ENCODE data around the gene SLC25A36. TPM values are rescaled to one million over a fixed set of nuclear protein-coding genes. Genes with fewer than 3 reads are reported as not detected.
A peak's percentile ranks its signal among the peaks of the same experiment; 100 is the strongest.
"Not testable (repeated sequence)": the region's sequence is repeated elsewhere in the genome, so short reads cannot be mapped to it uniquely, and the experiment has no call there.

The SLC25A36 gene
- polyA plus RNA-seq, 5 donors = 110 to 260 (median 193) TPM

DNA sequence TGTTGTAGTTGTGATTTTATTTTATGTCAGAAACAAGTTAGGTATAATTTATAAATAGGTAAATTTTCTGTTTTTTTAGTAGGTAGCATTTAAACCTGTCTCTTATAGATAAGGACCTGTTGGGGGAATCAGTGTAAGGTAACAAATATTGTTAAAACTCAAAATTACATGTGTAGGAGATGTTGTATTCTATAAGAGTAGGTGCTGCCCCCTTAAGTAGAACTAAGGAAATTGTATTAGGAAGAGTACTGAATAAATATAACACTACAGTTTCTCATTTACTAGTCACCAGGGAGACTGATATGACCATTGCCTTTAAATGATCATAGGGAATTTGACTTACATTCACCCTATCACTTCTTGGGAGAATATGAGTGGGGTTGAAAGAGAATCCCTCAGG is 31.2 kb downstream of the SLC25A36 start:
- no peak for DNase-seq

DNA sequence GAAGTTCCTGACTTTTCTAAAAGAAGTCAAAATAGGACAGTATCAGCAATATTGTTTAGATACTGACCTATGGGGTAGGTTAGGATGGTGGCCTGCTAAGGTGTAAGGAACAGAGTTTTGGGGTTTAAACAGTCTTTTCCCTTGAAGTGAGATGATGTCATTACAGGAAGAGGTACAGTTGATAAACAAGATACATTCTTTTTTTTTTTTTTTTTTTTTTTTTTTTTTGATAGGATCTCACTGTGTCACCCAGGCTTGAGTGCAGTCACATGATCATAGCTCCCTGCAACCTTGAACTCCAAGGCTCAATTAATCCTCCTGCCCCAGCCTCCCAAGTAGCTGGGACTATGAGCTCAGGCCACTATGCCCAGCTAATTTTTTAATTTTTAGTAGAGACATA is 33.3 kb downstream of the SLC25A36 start:
- no peak for DNase-seq

DNA sequence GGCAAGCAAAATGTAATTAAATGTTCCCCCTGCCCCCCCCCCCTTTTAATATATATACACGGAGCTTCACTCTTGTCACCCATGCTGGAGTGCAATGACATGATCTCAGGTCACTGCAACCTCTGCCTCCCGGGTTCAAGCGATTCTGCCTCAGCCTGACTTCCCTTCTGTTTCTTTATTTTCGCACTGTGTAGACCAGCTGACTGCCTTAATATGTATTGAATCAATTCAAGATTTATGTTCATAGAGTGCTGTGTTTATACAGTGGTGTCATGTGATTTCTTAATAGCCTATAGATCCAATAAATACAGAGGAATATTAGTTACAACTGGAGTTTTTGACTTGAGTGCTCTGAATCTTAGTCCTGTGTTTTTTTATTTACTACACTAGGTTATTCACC is 39.0 kb downstream of the SLC25A36 start:
- DNase-seq = no peak

- DNase-seq = not testable (repeated sequence)
Measured at GRCh38 chr3:140987792-140988191, 46.2 kb downstream of the SLC25A36 start.

DNA sequence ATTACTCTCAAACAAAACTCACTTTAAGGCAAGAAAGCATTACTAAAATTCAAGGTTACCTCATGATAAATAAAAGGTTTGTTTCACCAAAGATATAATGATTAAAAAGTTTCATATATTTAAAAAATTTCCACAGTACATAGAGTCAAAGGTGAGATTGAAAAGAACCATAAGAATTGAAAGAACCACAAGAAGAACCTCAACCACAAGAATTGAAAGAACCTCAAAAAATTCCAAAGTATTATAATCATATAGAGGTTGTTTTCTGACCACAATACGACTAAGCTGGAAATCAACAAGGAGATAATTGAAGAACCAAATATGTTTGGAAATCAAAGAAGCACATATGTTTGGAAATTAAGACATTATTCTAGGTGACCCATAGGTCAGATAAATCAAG is 52.7 kb downstream of the SLC25A36 start:
- DNase-seq = no peak

- DNase-seq = not testable (repeated sequence)
Measured at GRCh38 chr3:140994861-140995260, 53.2 kb downstream of the SLC25A36 start.

- no peak for DNase-seq
Measured at GRCh38 chr3:140995881-140996280, 54.2 kb downstream of the SLC25A36 start.

DNA sequence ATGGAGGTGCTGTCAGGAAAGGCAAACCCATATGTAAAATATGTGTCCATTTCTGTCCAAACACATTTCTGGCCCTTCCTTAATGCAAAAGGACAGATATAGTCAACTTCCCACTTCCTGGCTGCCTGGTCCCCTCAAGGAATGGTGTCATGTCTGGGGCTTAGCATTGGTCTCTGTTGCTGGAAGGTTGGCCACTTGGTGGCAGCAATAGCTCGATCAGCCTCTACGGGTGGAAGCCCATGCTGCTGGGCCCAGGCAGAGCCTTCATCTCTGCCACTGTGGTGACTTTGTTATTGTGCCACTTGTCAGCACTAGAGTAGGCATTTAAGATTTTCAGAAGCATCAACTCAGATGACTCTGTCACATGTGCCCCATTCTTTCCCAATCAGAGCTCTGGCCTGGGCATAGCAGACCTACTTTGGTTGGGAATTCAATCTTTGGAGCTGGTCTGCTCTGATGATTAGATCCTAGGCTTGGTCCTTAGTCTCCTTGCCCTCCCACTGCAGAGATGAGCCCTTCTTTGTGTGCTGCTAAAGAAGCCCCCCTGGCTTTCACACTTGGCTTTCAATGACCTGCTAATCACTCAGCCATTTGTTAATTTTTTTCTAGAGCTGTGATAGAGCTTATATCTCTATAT is 58.5 kb downstream of the SLC25A36 start:
- peak; percentile 42 to 67 for DNase-seq

GRCh38 chr3:141000686-141001085 is 59.0 kb downstream of the SLC25A36 start:
- DNase-seq = no peak

- no peak for DNase-seq
Measured at GRCh38 chr3:141006344-141006743, 64.7 kb downstream of the SLC25A36 start.

DNA sequence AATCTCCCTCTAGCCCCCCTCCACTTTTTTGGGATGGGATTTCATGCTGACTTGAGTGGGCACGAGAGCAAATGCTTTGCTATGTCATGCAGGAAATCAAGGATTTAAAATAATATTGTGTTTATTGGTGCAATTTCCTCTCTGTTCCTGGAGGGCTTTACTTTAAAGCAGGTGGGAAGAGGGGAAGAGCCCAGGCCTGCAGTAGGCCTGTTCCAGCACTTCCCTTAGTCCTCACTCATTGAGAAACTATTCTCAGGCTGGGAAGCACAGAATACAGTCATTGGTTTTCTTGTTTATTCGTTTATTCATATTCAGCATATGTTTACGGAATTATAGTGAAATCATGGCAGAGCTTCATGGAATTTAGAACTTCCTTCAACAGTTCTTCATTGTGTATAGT is 67.9 kb downstream of the SLC25A36 start:
- no peak for DNase-seq

- peak; percentile 45 to 69 for DNase-seq
Measured at GRCh38 chr3:141011232-141011996, 69.8 kb downstream of the SLC25A36 start.

- DNase-seq = no peak
Measured at GRCh38 chr3:141011997-141012262, 70.3 kb downstream of the SLC25A36 start.

DNA sequence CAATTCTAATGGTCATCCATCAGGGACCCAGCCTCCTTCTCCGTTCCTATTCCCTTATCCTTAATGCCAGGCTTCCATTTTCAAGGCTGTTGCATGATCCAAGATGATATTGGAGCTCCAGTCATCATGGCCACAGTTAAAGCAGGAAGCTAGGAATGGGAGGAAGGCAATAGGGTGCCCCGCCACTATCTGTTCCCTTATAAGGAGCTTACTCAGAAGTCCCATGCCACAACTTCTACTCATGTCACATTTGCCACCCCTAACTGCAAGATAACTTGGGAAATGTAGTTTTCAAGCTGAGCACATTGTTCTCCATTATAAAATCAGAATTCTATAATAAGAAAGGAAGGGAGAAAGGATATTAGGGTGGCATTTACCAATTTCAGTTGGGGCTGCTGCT is 70.9 kb downstream of the SLC25A36 start:
- DNase-seq = no peak

DNA sequence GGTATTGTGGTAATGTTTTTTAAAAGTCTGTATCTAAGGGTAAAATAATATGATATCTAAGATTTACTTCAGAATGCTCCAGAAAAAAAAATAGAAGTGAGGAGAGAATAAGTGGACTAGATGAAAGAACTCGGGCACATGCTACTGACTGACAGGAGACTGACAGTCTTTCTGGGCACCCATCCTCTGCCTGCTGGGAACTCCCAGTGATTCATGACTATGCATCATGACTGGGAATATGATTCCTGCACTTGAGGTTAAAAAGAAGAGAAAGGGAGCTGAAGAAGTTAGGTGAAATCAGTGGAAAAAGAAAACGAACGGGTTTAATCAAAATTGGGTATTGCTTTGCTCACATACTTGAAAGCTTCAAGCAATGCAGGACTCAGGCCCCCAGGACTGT is 73.8 kb downstream of the SLC25A36 start:
- no peak for DNase-seq

DNA sequence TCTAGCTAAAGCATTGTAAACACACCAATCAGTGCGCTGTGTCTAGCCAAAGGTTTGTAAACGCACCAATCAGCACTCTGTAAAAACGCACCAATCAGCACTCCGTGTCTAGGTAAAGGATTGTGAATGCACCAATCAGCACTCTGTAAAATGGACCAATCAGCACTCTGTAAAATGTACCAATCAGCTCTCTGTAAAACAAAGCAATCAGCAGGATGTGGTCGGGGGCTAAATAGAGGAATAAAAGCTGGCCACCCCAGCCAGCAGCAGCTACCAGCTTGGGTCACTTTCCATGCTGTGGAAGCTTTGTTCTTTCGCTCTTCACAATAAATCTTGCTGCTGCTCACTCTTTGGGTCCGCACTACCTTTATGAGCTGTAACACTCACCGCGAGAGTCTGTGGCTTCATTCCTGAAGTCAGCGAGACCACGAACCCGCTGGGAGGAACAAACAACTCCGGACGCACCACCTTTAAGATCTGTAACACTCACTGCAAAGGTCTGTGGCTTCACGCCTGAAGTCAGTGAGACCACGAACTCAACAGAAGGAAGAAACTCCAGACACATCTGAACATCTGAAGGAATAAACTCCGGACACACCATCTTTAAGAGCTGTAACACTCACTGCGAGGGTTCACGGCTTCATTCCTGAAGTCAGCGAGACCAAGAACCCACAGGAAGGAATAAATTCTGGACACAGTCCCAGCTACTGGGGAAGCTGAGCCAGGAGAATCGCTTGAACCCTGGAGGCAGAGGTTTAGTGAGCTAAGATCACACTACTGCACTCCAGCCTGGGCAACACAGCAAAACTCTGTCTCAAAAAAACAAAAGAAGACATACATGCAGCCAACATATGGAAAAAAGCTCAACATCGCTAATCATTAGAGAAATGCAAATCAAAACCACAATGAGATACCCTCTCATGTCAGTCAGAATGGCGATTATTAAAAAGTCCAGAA is 76.0 kb downstream of the SLC25A36 start:
- not testable (repeated sequence) for DNase-seq

DNA sequence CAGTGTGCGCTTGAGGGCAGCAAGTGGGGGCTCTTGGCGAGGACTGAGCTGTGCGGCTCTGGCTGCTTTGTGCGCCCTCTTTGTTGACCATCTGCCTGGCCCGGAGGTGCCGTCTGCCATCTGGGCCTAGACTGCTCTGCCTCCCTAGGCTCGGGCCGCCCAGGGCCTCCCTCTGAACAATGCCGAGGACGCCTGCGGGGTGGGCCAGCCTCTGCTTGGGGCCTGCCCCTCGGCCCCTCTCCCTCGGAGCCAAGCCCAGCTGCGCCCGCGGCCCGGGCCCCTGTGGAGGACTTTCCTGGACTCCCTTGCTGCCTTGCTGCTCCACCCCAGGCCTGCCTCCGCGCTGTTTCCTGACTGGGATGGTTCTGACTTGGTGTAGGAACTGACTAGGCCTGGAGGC is 77.6 kb downstream of the SLC25A36 start:
- no peak for DNase-seq

- DNase-seq = no peak
Measured at GRCh38 chr3:141020143-141020830, 78.7 kb downstream of the SLC25A36 start.

DNA sequence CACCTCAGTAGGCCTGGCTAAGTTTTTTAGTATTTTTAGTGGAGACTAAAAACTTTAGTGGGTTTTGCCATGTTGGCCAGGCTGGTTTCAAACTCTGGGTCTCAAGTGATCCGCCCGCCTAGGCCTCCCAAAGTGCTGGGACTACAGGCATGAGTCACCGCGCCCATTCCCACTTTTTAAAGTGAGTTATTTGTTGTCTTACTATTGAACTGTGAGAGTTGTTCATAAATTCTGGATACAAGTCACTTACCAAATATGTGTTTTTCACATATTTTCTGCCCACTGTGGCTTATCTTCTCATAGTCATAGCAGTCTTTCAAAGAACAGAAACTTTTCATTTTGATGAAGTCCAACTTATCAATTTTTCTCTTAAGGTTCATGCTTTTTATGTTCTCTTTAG is 79.6 kb downstream of the SLC25A36 start:
- no peak for DNase-seq

Measured in right lung (tissue), 5 donors.